WTC11 (cell line): Measurements from ENCODE around the gene SLC15A5. TPM values are rescaled to one million over a fixed set of nuclear protein-coding genes. Genes with fewer than 3 reads are reported as not detected.

Experiments used
- ATAC-seq: fragments of 200-7000 bp; cut with Tn5 transposase; 2 replicates; pipeline ENCODE4 v1.10.0; 2021; ENCODE audit warnings: mild to moderate bottlenecking, moderate library complexity
- CTCF ChIA-PET: fragments of 300-600 bp; sonication (Branson Sonifier 250); formaldehyde crosslinking; loops from one replicate; lab custom pipeline; 2021; ENCODE audit warnings: antibody characterized with exemption; lab: Charles Lee
- POLR2A ChIA-PET: fragments of 350-600 bp; sonication (Branson Sonifier 250); formaldehyde crosslinking; loops from one replicate; lab custom pipeline; 2021; ENCODE audit warnings: antibody characterized with exemption; lab: Charles Lee
- DNase-seq: peaks from one replicate; pipeline ENCODE4 v3.0.0; 2021; ENCODE audit warnings: low spot score
- H3K27ac Mint-ChIP-seq: 2 replicates; pipeline ENCODE4 v1.8.0; 2021; ENCODE audit warnings: mixed read lengths
- H3K27me3 Mint-ChIP-seq: 2 replicates; pipeline ENCODE4 v1.8.0; 2021; ENCODE audit warnings: low read depth, mild to moderate bottlenecking, moderate library complexity, mixed read lengths
- H3K36me3 Mint-ChIP-seq: 2 replicates; pipeline ENCODE4 v1.8.0; 2021; ENCODE audit warnings: mixed read lengths
- H3K4me1 Mint-ChIP-seq: 2 replicates; pipeline ENCODE4 v1.8.0; 2022; ENCODE audit warnings: mixed read lengths
- H3K4me3 Mint-ChIP-seq: 2 replicates; pipeline ENCODE4 v1.8.0; 2021; ENCODE audit warnings: mild to moderate bottlenecking, moderate library complexity, mixed read lengths
- H3K9me3 Mint-ChIP-seq: 2 replicates; pipeline ENCODE4 v1.8.0; 2021; ENCODE audit warnings: mixed read lengths
- EMX1 ChIP-seq: fragments of 250-450 bp; sonication (Bioruptor Pico); IDR thresholded peaks from 2 replicates; pipeline ENCODE4 v1.8.0; 2021; ENCODE audit warnings: mild to moderate bottlenecking
- ESRRA ChIP-seq: sonication (generic); formaldehyde crosslinking; IDR thresholded peaks from 2 replicates; pipeline ENCODE4 v1.8.1; 2022; ENCODE audit warnings: mild to moderate bottlenecking, missing genetic modification reagents, borderline replicate concordance
- FOXJ3 ChIP-seq: sonication (generic); formaldehyde crosslinking; IDR thresholded peaks from 2 replicates; pipeline ENCODE4 v1.9.0; 2021; ENCODE audit warnings: missing genetic modification reagents, mild to moderate bottlenecking, borderline replicate concordance
- FOXP1 ChIP-seq: sonication (generic); formaldehyde crosslinking; IDR thresholded peaks from 2 replicates; pipeline ENCODE4 v1.8.0; 2022; ENCODE audit warnings: missing genetic modification reagents, mild to moderate bottlenecking, moderate library complexity, borderline replicate concordance
- GRHL2 ChIP-seq: fragments of 250-450 bp; sonication (Bioruptor Pico); IDR thresholded peaks from 2 replicates; pipeline ENCODE4 v1.8.0; 2022; ENCODE audit warnings: mild to moderate bottlenecking, moderate library complexity; ENCODE audit not compliant: insufficient replicate concordance, severe bottlenecking
- IRF2 ChIP-seq: sonication (generic); formaldehyde crosslinking; IDR thresholded peaks from 2 replicates; pipeline ENCODE4 v1.8.0; 2022; ENCODE audit warnings: low read depth, missing genetic modification reagents, borderline replicate concordance
- JAZF1 ChIP-seq: fragments of 250-450 bp; sonication (Bioruptor Pico); IDR thresholded peaks from 2 replicates; pipeline ENCODE4 v1.9.0; 2021; ENCODE audit warnings: moderate library complexity, mild to moderate bottlenecking, inconsistent platforms
- JUN ChIP-seq: sonication (generic); formaldehyde crosslinking; IDR thresholded peaks from 2 replicates; pipeline ENCODE4 v1.8.0; 2023; ENCODE audit warnings: mild to moderate bottlenecking, missing genetic modification reagents
- NR3C1 ChIP-seq: sonication (generic); formaldehyde crosslinking; conservative IDR thresholded peaks from 2 replicates; pipeline ENCODE4 v1.8.1; 2023; ENCODE audit warnings: low read depth, mild to moderate bottlenecking, missing genetic modification reagents
- TCF7 ChIP-seq: sonication (generic); formaldehyde crosslinking; IDR thresholded peaks from 2 replicates; pipeline ENCODE4 v1.8.0; 2022; ENCODE audit warnings: mild to moderate bottlenecking, low read depth, missing genetic modification reagents, moderate library complexity
- TEAD4 ChIP-seq: sonication (generic); formaldehyde crosslinking; IDR thresholded peaks from 2 replicates; pipeline ENCODE4 v1.8.0; 2022; ENCODE audit warnings: mild to moderate bottlenecking, missing genetic modification reagents
- total RNA-seq: library from RNA; stranded (reverse); gene quantifications from 3 replicates; pipeline ENCODE4 v1.2.3, GENCODE V29; 2021
- TF ChIP-seq, protein P1 (sequence below): sonication (generic); formaldehyde crosslinking; IDR thresholded peaks from 2 replicates; pipeline ENCODE4 v1.8.1; 2023; ENCODE audit warnings: mild to moderate bottlenecking, moderate library complexity, missing genetic modification reagents
- TF ChIP-seq, protein P2 (sequence below): sonication (generic); formaldehyde crosslinking; conservative IDR thresholded peaks from 2 replicates; pipeline ENCODE4 v1.8.1; 2022; ENCODE audit warnings: mild to moderate bottlenecking, missing genetic modification reagents
- TF ChIP-seq, protein P3 (sequence below): sonication (generic); formaldehyde crosslinking; IDR thresholded peaks from 2 replicates; pipeline ENCODE4 v1.8.0; 2022; ENCODE audit warnings: mild to moderate bottlenecking, missing genetic modification reagents
- TF ChIP-seq, protein P4 (sequence below): sonication (generic); formaldehyde crosslinking; IDR thresholded peaks from 2 replicates; pipeline ENCODE4 v1.8.1; 2023; ENCODE audit warnings: mild to moderate bottlenecking, missing genetic modification reagents
- TF ChIP-seq, protein P5 (sequence below): sonication (generic); formaldehyde crosslinking; IDR thresholded peaks from 2 replicates; pipeline ENCODE4 v1.8.1; 2022; ENCODE audit warnings: missing genetic modification reagents, borderline replicate concordance
- TF ChIP-seq, protein P6 (sequence below): sonication (generic); formaldehyde crosslinking; IDR thresholded peaks from 2 replicates; pipeline ENCODE4 v1.8.1; 2023; ENCODE audit warnings: mild to moderate bottlenecking, missing genetic modification reagents, moderate library complexity
- TF ChIP-seq, protein P7 (sequence below): sonication (generic); formaldehyde crosslinking; IDR thresholded peaks from 2 replicates; pipeline ENCODE4 v1.8.1; 2022; ENCODE audit warnings: mild to moderate bottlenecking, moderate library complexity, missing genetic modification reagents
- TF ChIP-seq, protein P8 (sequence below): sonication (generic); formaldehyde crosslinking; IDR thresholded peaks from 2 replicates; pipeline ENCODE4 v1.8.0; 2022; ENCODE audit warnings: mild to moderate bottlenecking, missing genetic modification reagents
- TF ChIP-seq, protein P9 (sequence below): fragments of 250-450 bp; sonication (Bioruptor Pico); IDR thresholded peaks from 2 replicates; pipeline ENCODE4 v1.8.0; 2021; ENCODE audit warnings: mild to moderate bottlenecking
- TF ChIP-seq, protein P10 (sequence below): sonication (generic); formaldehyde crosslinking; IDR thresholded peaks from 2 replicates; pipeline ENCODE4 v1.8.0; 2022; ENCODE audit warnings: mild to moderate bottlenecking, missing genetic modification reagents

Gene SLC15A5
- total RNA-seq, 1 experiment from 2014 or later = not detected

DNA sequence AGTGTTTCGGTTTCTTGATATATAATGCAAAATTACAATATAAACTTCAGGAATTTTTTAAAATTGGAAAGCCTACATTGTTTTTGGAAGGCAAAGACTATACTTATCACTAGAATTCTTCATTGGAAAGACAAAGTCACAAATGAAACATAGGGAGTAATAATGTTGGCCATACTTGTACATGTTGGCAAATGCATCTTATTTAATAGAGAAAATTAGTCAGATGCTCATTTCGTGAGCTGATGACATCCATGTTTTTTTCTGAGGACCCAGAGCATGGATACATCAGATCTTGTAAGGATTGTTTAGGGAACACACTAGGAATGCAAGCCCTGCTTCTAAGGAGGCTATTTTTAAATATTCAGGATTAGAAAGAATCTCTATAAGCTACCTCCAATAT is 4.6 kb upstream of the SLC15A5 start (continued):
- TF ChIP-seq, protein P1, sequence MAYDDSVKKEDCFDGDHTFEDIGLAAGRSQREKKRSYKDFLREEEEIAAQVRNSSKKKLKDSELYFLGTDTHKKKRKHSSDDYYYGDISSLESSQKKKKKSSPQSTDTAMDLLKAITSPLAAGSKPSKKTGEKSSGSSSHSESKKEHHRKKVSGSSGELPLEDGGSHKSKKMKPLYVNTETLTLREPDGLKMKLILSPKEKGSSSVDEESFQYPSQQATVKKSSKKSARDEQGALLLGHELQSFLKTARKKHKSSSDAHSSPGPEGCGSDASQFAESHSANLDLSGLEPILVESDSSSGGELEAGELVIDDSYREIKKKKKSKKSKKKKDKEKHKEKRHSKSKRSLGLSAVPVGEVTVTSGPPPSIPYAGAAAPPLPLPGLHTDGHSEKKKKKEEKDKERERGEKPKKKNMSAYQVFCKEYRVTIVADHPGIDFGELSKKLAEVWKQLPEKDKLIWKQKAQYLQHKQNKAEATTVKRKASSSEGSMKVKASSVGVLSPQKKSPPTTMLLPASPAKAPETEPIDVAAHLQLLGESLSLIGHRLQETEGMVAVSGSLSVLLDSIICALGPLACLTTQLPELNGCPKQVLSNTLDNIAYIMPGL = no peak
- TF ChIP-seq, protein P2, sequence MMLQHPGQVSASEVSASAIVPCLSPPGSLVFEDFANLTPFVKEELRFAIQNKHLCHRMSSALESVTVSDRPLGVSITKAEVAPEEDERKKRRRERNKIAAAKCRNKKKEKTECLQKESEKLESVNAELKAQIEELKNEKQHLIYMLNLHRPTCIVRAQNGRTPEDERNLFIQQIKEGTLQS (CRISPR knock-in tag) = no peak
- TF ChIP-seq TEAD4 = no peak
- TF ChIP-seq, all 79 proteins: peak for 0

DNA sequence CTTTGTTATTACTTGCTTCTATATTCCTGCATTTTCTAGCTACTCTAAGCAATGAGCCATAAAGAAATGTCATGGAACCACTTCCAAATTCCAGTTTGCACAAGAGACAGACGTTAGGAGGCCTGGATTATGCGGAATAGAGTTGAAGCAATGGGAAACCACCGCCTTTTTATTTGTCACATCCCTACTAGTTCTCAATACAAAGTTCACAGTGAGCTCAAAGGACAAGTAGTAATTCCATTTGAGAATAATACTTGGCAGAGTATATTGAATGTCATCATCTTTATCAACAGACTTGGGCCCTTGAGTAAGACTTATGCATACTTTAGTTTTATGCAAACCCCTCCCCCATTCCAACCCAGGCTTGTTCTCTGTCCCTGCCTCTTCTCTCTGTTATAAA is 3.7 kb upstream of the SLC15A5 start:
- Mint-ChIP-seq H3K36me3 (0 out of 2 replicates have a peak, but pooled peaks cover 3% of the 10 kb centered on the region), H3K4me3 (no peak overlapping the region), H3K27me3 (no peaks in the 10 kb centered on the region; the same call in 1 of the 2 replicates), H3K27ac (no peak overlapping the region), H3K4me1 (peaks cover 8% of the 10 kb centered on the region), H3K9me3 (no peaks in the 10 kb centered on the region)
- TF ChIP-seq, protein P3, sequence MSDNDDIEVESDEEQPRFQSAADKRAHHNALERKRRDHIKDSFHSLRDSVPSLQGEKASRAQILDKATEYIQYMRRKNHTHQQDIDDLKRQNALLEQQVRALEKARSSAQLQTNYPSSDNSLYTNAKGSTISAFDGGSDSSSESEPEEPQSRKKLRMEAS (CRISPR knock-in tag) = no peak
- TF ChIP-seq, protein P4, sequence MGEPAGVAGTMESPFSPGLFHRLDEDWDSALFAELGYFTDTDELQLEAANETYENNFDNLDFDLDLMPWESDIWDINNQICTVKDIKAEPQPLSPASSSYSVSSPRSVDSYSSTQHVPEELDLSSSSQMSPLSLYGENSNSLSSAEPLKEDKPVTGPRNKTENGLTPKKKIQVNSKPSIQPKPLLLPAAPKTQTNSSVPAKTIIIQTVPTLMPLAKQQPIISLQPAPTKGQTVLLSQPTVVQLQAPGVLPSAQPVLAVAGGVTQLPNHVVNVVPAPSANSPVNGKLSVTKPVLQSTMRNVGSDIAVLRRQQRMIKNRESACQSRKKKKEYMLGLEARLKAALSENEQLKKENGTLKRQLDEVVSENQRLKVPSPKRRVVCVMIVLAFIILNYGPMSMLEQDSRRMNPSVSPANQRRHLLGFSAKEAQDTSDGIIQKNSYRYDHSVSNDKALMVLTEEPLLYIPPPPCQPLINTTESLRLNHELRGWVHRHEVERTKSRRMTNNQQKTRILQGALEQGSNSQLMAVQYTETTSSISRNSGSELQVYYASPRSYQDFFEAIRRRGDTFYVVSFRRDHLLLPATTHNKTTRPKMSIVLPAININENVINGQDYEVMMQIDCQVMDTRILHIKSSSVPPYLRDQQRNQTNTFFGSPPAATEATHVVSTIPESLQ = no peak
- TF ChIP-seq TCF7 (CRISPR knock-in tag) (no peak), JUN (CRISPR knock-in tag) (no peak), NR3C1 (CRISPR knock-in tag) (no peak), JAZF1 (CRISPR knock-in tag) (no peak)
- TF ChIP-seq, protein P5, sequence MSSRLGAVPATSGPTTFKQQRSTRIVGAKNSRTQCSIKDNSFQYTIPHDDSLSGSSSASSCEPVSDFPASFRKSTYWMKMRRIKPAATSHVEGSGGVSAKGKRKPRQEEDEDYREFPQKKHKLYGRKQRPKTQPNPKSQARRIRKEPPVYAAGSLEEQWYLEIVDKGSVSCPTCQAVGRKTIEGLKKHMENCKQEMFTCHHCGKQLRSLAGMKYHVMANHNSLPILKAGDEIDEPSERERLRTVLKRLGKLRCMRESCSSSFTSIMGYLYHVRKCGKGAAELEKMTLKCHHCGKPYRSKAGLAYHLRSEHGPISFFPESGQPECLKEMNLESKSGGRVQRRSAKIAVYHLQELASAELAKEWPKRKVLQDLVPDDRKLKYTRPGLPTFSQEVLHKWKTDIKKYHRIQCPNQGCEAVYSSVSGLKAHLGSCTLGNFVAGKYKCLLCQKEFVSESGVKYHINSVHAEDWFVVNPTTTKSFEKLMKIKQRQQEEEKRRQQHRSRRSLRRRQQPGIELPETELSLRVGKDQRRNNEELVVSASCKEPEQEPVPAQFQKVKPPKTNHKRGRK (CRISPR knock-in tag) = no peak
- TF ChIP-seq, protein P6, sequence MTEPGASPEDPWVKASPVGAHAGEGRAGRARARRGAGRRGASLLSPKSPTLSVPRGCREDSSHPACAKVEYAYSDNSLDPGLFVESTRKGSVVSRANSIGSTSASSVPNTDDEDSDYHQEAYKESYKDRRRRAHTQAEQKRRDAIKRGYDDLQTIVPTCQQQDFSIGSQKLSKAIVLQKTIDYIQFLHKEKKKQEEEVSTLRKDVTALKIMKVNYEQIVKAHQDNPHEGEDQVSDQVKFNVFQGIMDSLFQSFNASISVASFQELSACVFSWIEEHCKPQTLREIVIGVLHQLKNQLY (CRISPR knock-in tag) = no peak
- TF ChIP-seq, protein P7, sequence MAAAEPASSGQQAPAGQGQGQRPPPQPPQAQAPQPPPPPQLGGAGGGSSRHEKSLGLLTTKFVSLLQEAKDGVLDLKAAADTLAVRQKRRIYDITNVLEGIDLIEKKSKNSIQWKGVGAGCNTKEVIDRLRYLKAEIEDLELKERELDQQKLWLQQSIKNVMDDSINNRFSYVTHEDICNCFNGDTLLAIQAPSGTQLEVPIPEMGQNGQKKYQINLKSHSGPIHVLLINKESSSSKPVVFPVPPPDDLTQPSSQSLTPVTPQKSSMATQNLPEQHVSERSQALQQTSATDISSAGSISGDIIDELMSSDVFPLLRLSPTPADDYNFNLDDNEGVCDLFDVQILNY (CRISPR knock-in tag) = no peak
- ATAC-seq = no peak
- POLR2A ChIA-PET = interaction anchor here (0.6 kb wide), 1 partner anchor 22 kb away, joined by 4 read pairs; no protein-coding TSS in a partner anchor
- DNase-seq = no peak
- CTCF ChIA-PET = no interaction called here

DNA sequence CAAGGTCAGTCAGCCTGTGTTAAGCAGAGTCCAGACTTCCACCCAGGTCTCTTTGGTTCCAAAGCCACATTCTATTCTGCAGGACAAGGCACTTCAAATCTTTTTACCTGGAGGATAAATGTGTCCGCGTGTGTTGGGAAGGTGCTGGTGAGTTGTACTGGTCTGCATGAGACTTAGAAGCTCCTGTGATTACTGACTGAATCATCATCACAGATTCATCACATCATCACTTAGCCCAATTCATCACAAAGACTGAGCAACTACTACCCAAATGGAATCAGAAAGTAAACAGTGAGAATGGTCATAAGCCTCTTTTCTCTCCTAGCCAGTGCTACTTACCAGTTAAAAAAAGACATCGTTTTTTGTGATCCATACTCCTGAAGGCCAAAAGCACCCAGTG is 5.3 kb downstream of the SLC15A5 start:
- no peak overlapping the region for H3K27ac Mint-ChIP-seq
- ChIA-PET CTCF (no interaction called here), POLR2A (no interaction called here)
- peaks cover 12% of the 10 kb centered on the region for H3K4me1 Mint-ChIP-seq
- H3K4me3 Mint-ChIP-seq = no peak overlapping the region
- ATAC-seq = no peak
- no peaks in the 10 kb centered on the region for H3K9me3 Mint-ChIP-seq
- DNase-seq = no peak
- no peaks in the 10 kb centered on the region for H3K27me3 Mint-ChIP-seq
- H3K36me3 Mint-ChIP-seq = no peaks in the 10 kb centered on the region
- TF ChIP-seq ESRRA (CRISPR knock-in tag) = no peak
- TF ChIP-seq FOXP1 (CRISPR knock-in tag) = no peak
- no peak for TF ChIP-seq JUN (CRISPR knock-in tag)
- TF ChIP-seq, protein P8, sequence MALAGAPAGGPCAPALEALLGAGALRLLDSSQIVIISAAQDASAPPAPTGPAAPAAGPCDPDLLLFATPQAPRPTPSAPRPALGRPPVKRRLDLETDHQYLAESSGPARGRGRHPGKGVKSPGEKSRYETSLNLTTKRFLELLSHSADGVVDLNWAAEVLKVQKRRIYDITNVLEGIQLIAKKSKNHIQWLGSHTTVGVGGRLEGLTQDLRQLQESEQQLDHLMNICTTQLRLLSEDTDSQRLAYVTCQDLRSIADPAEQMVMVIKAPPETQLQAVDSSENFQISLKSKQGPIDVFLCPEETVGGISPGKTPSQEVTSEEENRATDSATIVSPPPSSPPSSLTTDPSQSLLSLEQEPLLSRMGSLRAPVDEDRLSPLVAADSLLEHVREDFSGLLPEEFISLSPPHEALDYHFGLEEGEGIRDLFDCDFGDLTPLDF (CRISPR knock-in tag) = no peak
- TF ChIP-seq TEAD4 = no peak
- no peak for TF ChIP-seq EMX1 (CRISPR knock-in tag)
- TF ChIP-seq IRF2 = no peak
- TF ChIP-seq FOXJ3 (CRISPR knock-in tag) = no peak
- TF ChIP-seq GRHL2 = no peak
- TF ChIP-seq, protein P9, sequence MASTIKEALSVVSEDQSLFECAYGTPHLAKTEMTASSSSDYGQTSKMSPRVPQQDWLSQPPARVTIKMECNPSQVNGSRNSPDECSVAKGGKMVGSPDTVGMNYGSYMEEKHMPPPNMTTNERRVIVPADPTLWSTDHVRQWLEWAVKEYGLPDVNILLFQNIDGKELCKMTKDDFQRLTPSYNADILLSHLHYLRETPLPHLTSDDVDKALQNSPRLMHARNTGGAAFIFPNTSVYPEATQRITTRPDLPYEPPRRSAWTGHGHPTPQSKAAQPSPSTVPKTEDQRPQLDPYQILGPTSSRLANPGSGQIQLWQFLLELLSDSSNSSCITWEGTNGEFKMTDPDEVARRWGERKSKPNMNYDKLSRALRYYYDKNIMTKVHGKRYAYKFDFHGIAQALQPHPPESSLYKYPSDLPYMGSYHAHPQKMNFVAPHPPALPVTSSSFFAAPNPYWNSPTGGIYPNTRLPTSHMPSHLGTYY (CRISPR knock-in tag) = no peak
- TF ChIP-seq, protein P10, sequence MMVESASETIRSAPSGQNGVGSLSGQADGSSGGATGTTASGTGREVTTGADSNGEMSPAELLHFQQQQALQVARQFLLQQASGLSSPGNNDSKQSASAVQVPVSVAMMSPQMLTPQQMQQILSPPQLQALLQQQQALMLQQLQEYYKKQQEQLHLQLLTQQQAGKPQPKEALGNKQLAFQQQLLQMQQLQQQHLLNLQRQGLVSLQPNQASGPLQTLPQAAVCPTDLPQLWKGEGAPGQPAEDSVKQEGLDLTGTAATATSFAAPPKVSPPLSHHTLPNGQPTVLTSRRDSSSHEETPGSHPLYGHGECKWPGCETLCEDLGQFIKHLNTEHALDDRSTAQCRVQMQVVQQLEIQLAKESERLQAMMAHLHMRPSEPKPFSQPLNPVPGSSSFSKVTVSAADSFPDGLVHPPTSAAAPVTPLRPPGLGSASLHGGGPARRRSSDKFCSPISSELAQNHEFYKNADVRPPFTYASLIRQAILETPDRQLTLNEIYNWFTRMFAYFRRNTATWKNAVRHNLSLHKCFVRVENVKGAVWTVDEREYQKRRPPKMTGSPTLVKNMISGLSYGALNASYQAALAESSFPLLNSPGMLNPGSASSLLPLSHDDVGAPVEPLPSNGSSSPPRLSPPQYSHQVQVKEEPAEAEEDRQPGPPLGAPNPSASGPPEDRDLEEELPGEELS (CRISPR knock-in tag) = no peak
